PC-9 (cell line): ENCODE measurements around the gene TMEM131L. TPM values are rescaled to one million over a fixed set of nuclear protein-coding genes. Genes with fewer than 3 reads are reported as not detected.

ENCODE experiments used
- BruUV-seq: library from RNA; stranded (reverse); fragments of 400-500 nt; replicated peaks from 2 replicates; lab custom pipeline; 2021; lab: Mats Ljungman, UMichigan
- CTCF ChIA-PET: fragments of 300-600 bp; sonication (Branson Sonifier 250); formaldehyde crosslinking; loops from one replicate; lab custom pipeline; 2022; ENCODE audit warnings: antibody characterized with exemption; lab: Charles Lee
- POLR2A ChIA-PET: fragments of 300-600 bp; sonication (Branson Sonifier 250); formaldehyde crosslinking; loops from one replicate; lab custom pipeline; 2022; ENCODE audit warnings: antibody characterized with exemption; ENCODE audit not compliant: unreplicated experiment; lab: Charles Lee
- DNase-seq, 2 experiments: peaks; one replicate each; pipeline versions ENCODE4 v3.0.0 to v3.0.0-alpha.2; 2015 to 2022; ENCODE audit warnings: mixed read lengths in 1 of 2
- H2AFZ ChIP-seq: fragments of 200-600 bp; sonication (generic); 2 replicates; pipeline ENCODE4 v1.8.1; 2017; ENCODE audit warnings: antibody characterized with exemption
- H3F3A ChIP-seq: fragments of 200-600 bp; sonication (generic); 2 replicates; pipeline ENCODE4 v1.8.1; 2017; ENCODE audit warnings: antibody characterized with exemption, mild to moderate bottlenecking, low read depth; ENCODE audit not compliant: insufficient read depth
- H3K27ac ChIP-seq: fragments of 200-600 bp; sonication (generic); 2 replicates; pipeline ENCODE4 v1.6.1; 2016; ENCODE audit warnings: mixed run types
- H3K27me3 ChIP-seq: fragments of 200-600 bp; sonication (generic); 2 replicates; pipeline ENCODE4 v1.6.1; 2016; ENCODE audit warnings: low read depth, mixed run types; ENCODE audit not compliant: insufficient read depth
- H3K36me3 ChIP-seq: fragments of 200-600 bp; sonication (generic); 2 replicates; pipeline ENCODE4 v1.6.1; 2016; ENCODE audit warnings: low read depth, mixed run types
- H3K4me1 ChIP-seq: fragments of 200-600 bp; sonication (generic); replicated peaks from 2 replicates; pipeline ENCODE4 v1.6.1; 2016; ENCODE audit warnings: mixed run types; ENCODE audit not compliant: insufficient read depth
- H3K4me2 ChIP-seq: fragments of 200-600 bp; sonication (generic); 2 replicates; pipeline ENCODE4 v1.6.1; 2017; ENCODE audit warnings: mixed run types
- H3K4me3 ChIP-seq: fragments of 200-600 bp; sonication (generic); 2 replicates; pipeline ENCODE4 v1.6.1; 2016; ENCODE audit warnings: mixed run types
- H3K79me2 ChIP-seq: fragments of 200-600 bp; sonication (generic); 2 replicates; pipeline ENCODE4 v1.6.1; 2017; ENCODE audit warnings: low read depth, mixed run types
- H3K9me2 ChIP-seq: fragments of 200-600 bp; sonication (generic); 2 replicates; pipeline ENCODE4 v1.8.1; 2017; ENCODE audit warnings: mild to moderate bottlenecking; ENCODE audit not compliant: insufficient read depth
- H3K9me3 ChIP-seq: fragments of 200-600 bp; sonication (generic); 2 replicates; pipeline ENCODE4 v1.8.1; 2016; ENCODE audit warnings: low read depth; ENCODE audit not compliant: insufficient read depth
- H4K20me1 ChIP-seq: fragments of 200-600 bp; sonication (generic); 2 replicates; pipeline ENCODE4 v1.8.1; 2017; ENCODE audit not compliant: insufficient read depth
- EZH2 ChIP-seq: fragments of 200-600 bp; sonication (generic); IDR thresholded peaks from 2 replicates; pipeline ENCODE4 v1.8.0; 2017; ENCODE audit warnings: antibody characterized with exemption, low read depth
- intact Hi-C: fragments of 100-400 bp; cut with micrococcal nuclease; formaldehyde crosslinking; loops from one replicate; pipeline ENCODE4 v1.10.0; 2022; ENCODE audit not compliant: unreplicated experiment
- total RNA-seq: library from RNA; stranded (reverse); gene quantifications from 2 replicates; pipeline ENCODE4 v1.2.3, GENCODE V29; 2021
- TF ChIP-seq, protein P1 (sequence below): fragments of 200-600 bp; sonication (generic); conservative IDR thresholded peaks from 2 replicates; pipeline ENCODE4 v1.6.1; 2017; ENCODE audit warnings: mixed run types, antibody characterized with exemption, mild to moderate bottlenecking, moderate library complexity

TMEM131L gene
- total RNA-seq, 1 experiment from 2014 or later: 3.8 TPM

DNA sequence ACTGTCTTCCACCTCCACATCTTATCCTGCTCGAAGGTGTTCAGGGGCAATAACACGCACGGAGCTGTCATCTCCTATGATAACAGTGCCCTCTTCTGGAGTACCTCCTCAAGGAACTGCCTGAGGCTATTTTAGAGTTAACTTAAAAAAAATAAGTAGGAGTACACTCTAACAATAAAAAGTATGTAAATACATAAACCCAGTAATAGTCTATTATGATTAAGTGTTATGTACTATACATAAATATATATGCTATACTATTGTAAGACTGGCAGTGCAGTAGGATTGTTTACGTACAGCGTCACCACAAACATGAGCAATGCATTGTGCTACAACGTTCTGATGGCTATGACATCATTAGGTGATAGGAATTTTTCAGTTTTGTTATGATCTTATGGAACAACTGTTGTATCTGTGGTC, 183.4 kb downstream of the TMEM131L start:
- ChIA-PET POLR2A (no interaction called here), CTCF (no interaction called here)
- Histone ChIP-seq H3K27ac (no peak overlapping the region), H3K27me3 (no peaks in the 10 kb centered on the region), H3K9me2 (no peaks in the 10 kb centered on the region), H3K4me1 (peaks cover 19% of the 10 kb centered on the region), H3K36me3 (no peaks in the 10 kb centered on the region), H3K4me2 (no peak overlapping the region), H3K4me3 (no peak overlapping the region), H2AFZ (no peak overlapping the region), H3K79me2 (no peaks in the 10 kb centered on the region), H3K9me3 (no peaks in the 10 kb centered on the region), H3F3A (peaks cover 5% of the 10 kb centered on the region; the same call in 1 of the 2 replicates), H4K20me1 (no peaks in the 10 kb centered on the region)
- BruUV-seq: no TSS peak
- intact Hi-C loops: loop anchor here (5.0 to 10.0 kb wide), 3 partner anchors 305 to 805 kb away; partner anchors contain the start of gene MND1
- DNase-seq: peak in 1 of 2 experiments; percentile 5
- no peak for TF ChIP-seq EZH2
- TF ChIP-seq, protein P1, sequence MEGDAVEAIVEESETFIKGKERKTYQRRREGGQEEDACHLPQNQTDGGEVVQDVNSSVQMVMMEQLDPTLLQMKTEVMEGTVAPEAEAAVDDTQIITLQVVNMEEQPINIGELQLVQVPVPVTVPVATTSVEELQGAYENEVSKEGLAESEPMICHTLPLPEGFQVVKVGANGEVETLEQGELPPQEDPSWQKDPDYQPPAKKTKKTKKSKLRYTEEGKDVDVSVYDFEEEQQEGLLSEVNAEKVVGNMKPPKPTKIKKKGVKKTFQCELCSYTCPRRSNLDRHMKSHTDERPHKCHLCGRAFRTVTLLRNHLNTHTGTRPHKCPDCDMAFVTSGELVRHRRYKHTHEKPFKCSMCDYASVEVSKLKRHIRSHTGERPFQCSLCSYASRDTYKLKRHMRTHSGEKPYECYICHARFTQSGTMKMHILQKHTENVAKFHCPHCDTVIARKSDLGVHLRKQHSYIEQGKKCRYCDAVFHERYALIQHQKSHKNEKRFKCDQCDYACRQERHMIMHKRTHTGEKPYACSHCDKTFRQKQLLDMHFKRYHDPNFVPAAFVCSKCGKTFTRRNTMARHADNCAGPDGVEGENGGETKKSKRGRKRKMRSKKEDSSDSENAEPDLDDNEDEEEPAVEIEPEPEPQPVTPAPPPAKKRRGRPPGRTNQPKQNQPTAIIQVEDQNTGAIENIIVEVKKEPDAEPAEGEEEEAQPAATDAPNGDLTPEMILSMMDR: no peak; the same call in 1 of the 2 replicates

DNA sequence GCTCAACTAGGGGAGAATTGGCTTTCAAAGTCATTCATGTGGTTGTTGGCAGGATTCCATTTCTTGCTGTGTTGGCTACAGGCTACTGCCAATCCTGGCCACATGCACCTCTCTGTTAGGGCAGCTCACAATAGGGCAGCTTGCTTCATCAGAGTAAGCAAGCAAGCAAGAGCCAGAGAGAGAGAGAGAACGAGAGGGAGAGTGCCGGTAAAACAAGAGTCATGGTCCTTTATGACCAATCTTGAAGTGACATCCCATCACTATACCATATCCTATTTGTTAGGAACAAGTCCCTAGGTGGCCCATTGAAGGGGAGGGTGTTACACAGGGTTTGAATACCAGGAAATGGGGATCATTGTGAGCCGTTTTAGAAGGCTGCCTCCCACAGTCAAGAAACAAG, 185.0 kb downstream of the TMEM131L start:
- H3K27ac ChIP-seq: peak overlapping the region; percentile 73; the same call in 1 of the 2 replicates

DNA sequence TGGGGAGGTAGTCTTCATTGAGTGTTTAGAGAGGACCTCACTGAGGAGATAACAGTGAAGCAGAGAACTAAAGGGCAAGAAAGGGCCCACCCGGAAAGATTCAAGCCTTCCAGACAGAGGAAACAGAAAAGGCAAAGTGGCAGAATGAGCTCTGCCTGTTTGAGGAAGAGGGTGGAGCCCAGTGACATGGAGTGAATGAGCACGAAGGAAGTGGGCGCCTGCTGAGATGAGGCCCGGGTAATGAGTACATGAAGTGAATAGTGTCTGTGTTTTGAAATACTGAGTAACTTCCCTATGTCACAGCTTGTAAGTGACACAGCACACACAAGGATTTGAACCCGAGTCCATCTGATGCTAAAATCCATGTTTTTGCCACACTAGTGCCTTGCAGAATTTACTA, 185.4 kb downstream of the TMEM131L start:
- no peaks in the 10 kb centered on the region for H3K79me2 ChIP-seq
- H3K9me3 ChIP-seq: no peaks in the 10 kb centered on the region
- H3K27me3 ChIP-seq: no peaks in the 10 kb centered on the region
- peak overlapping the region; percentile 39; the same call in 1 of the 2 replicates for H2AFZ ChIP-seq
- peaks cover 19% of the 10 kb centered on the region for H3K4me1 ChIP-seq
- no TSS peak for BruUV-seq
- no peak for DNase-seq
- H4K20me1 ChIP-seq: no peaks in the 10 kb centered on the region
- peak overlapping the region; percentile 63 for H3K4me2 ChIP-seq
- H3K27ac ChIP-seq: peak overlapping the region; percentile 73
- intact Hi-C loops: no loop called here
- POLR2A ChIA-PET: no interaction called here
- no peaks in the 10 kb centered on the region for H3K9me2 ChIP-seq
- CTCF ChIA-PET: no interaction called here
- TF ChIP-seq EZH2: no peak
- TF ChIP-seq, protein P1: no peak
- H3K36me3 ChIP-seq: no peaks in the 10 kb centered on the region
- H3F3A ChIP-seq: peaks cover 5% of the 10 kb centered on the region; the same call in 1 of the 2 replicates
- peak overlapping the region; percentile 16; the same call in 1 of the 2 replicates for H3K4me3 ChIP-seq

More for the DNA sequence above, 185.0 kb downstream of the TMEM131L start:
- no peak for TF ChIP-seq EZH2
- TF ChIP-seq, protein P1: no peak
- H3F3A ChIP-seq: peaks cover 5% of the 10 kb centered on the region; the same call in 1 of the 2 replicates
- no peak for DNase-seq
- H3K9me3 ChIP-seq: no peaks in the 10 kb centered on the region
- no peak overlapping the region; the same call in 1 of the 2 replicates for H2AFZ ChIP-seq
- H4K20me1 ChIP-seq: no peaks in the 10 kb centered on the region
- H3K9me2 ChIP-seq: no peaks in the 10 kb centered on the region
- BruUV-seq: no TSS peak
- no peaks in the 10 kb centered on the region for H3K36me3 ChIP-seq
- no peak overlapping the region for H3K4me3 ChIP-seq
- H3K27me3 ChIP-seq: no peaks in the 10 kb centered on the region
- intact Hi-C loops: no loop called here
- no peaks in the 10 kb centered on the region for H3K79me2 ChIP-seq
- ChIA-PET POLR2A (no interaction called here), CTCF (no interaction called here)
- H3K4me2 ChIP-seq: 0 out of 2 replicates have a peak overlapping the region, but pooled peaks have one; percentile 63
- peaks cover 19% of the 10 kb centered on the region for H3K4me1 ChIP-seq
